Measurements from ENCODE around the gene CCM2L. TPM values are rescaled to one million over a fixed set of nuclear protein-coding genes. Genes with fewer than 3 reads are reported as not detected.

CCM2L gene
- total RNA-seq, 1 experiment from 2014 or later = 0.32 TPM

GRCh38 chr20:32077190-32077589 lies 67.0 kb downstream of the CCM2L start:
- POLR2A ChIA-PET = no interaction called here
- intact Hi-C loops (cut with micrococcal nuclease; ENCODE audit: unreplicated experiment) = no loop called here
- no peak for DNase-seq
- Histone ChIP-seq H3K27me3 (replicated peaks; ENCODE audit: control insufficient read depth, insufficient read depth, low read length) (no peaks in the 10 kb centered on the region), H3K9me3 (no peaks in the 10 kb centered on the region), H3K36me3 (ENCODE audit: control insufficient read depth, insufficient read depth, low read length) (no peaks in the 10 kb centered on the region), H3K4me3 (ENCODE audit: low read depth, low read length) (no peak overlapping the region), H3K4me1 (no peaks in the 10 kb centered on the region)
- Mint-ChIP-seq H3K27ac (ENCODE audit: unreplicated experiment) (no peak overlapping the region), H3K27me3 (ENCODE audit: insufficient read depth, unreplicated experiment) (peaks cover 15% of the 10 kb centered on the region), H3K9me3 (ENCODE audit: unreplicated experiment) (no peaks in the 10 kb centered on the region), H3K36me3 (ENCODE audit: insufficient read depth, unreplicated experiment) (no peaks in the 10 kb centered on the region), H3K4me3 (ENCODE audit: unreplicated experiment) (no peak overlapping the region), H3K4me1 (ENCODE audit: low read depth, unreplicated experiment) (no peaks in the 10 kb centered on the region)
- no TSS peak for BruUV-seq (replicated peaks)
- CTCF ChIA-PET = no interaction called here
- TF ChIP-seq CTCF (IDR thresholded peaks at IDR 0.05; ENCODE audit: insufficient read depth in 1 of 2, low read depth in 1 of 2, low read length in 1 of 2, severe bottlenecking in 1 of 2, unreplicated experiment in 1 of 2) = no peak

- TF ChIP-seq CTCF (IDR thresholded peaks at IDR 0.05; ENCODE audit: insufficient read depth in 1 of 2, low read depth in 1 of 2, low read length in 1 of 2, severe bottlenecking in 1 of 2, unreplicated experiment in 1 of 2) = no peak
- ChIA-PET POLR2A (no interaction called here), CTCF (interaction anchor here (0.6 kb wide), 1 partner anchor 206 kb away, joined by 3 read pairs; no protein-coding TSS in a partner anchor)
These were observed 68.1 kb downstream of the CCM2L start for GRCh38 chr20:32078322-32078721.

GRCh38 chr20:32078791-32079190 lies 68.6 kb downstream of the CCM2L start:
- CTCF ChIA-PET = interaction anchor here (0.6 kb wide), 1 partner anchor 206 kb away, joined by 3 read pairs; no protein-coding TSS in a partner anchor
- peaks cover 2% of the 10 kb centered on the region; the same call in 1 of the 2 replicates for H3K27me3 ChIP-seq (replicated peaks; ENCODE audit: control insufficient read depth, insufficient read depth, low read length)
- H3K27me3 Mint-ChIP-seq (ENCODE audit: insufficient read depth, unreplicated experiment) = peaks cover 22% of the 10 kb centered on the region
- H3K4me3 Mint-ChIP-seq (ENCODE audit: unreplicated experiment) = no peak overlapping the region
- no peak overlapping the region for H3K27ac Mint-ChIP-seq (ENCODE audit: unreplicated experiment)
- no peaks in the 10 kb centered on the region for H3K4me1 ChIP-seq
- H3K4me1 Mint-ChIP-seq (ENCODE audit: low read depth, unreplicated experiment) = no peaks in the 10 kb centered on the region
- no peak for TF ChIP-seq CTCF (IDR thresholded peaks at IDR 0.05; ENCODE audit: insufficient read depth in 1 of 2, low read depth in 1 of 2, low read length in 1 of 2, severe bottlenecking in 1 of 2, unreplicated experiment in 1 of 2)
- intact Hi-C loops (cut with micrococcal nuclease; ENCODE audit: unreplicated experiment) = no loop called here
- no peak overlapping the region for H3K4me3 ChIP-seq (ENCODE audit: low read depth, low read length)
- H3K9me3 ChIP-seq = no peaks in the 10 kb centered on the region
- no peaks in the 10 kb centered on the region for H3K9me3 Mint-ChIP-seq (ENCODE audit: unreplicated experiment)
- no peak for DNase-seq
- H3K36me3 Mint-ChIP-seq (ENCODE audit: insufficient read depth, unreplicated experiment) = no peaks in the 10 kb centered on the region
- POLR2A ChIA-PET = no interaction called here
- H3K36me3 ChIP-seq (ENCODE audit: control insufficient read depth, insufficient read depth, low read length) = no peaks in the 10 kb centered on the region
- BruUV-seq (replicated peaks) = no TSS peak

More at GRCh38 chr20:32078322-32078721, 68.1 kb downstream of the CCM2L start:
- Histone ChIP-seq H3K4me1 (no peaks in the 10 kb centered on the region), H3K27me3 (replicated peaks; ENCODE audit: control insufficient read depth, insufficient read depth, low read length) (peaks cover 2% of the 10 kb centered on the region; the same call in 1 of the 2 replicates), H3K36me3 (ENCODE audit: control insufficient read depth, insufficient read depth, low read length) (no peaks in the 10 kb centered on the region), H3K9me3 (no peaks in the 10 kb centered on the region), H3K4me3 (ENCODE audit: low read depth, low read length) (no peak overlapping the region)
- intact Hi-C loops (cut with micrococcal nuclease; ENCODE audit: unreplicated experiment) = no loop called here
- Mint-ChIP-seq H3K4me1 (ENCODE audit: low read depth, unreplicated experiment) (no peaks in the 10 kb centered on the region), H3K9me3 (ENCODE audit: unreplicated experiment) (no peaks in the 10 kb centered on the region), H3K27ac (ENCODE audit: unreplicated experiment) (no peak overlapping the region), H3K27me3 (ENCODE audit: insufficient read depth, unreplicated experiment) (peaks cover 20% of the 10 kb centered on the region), H3K4me3 (ENCODE audit: unreplicated experiment) (no peak overlapping the region), H3K36me3 (ENCODE audit: insufficient read depth, unreplicated experiment) (no peaks in the 10 kb centered on the region)
- no TSS peak for BruUV-seq (replicated peaks)
- DNase-seq = no peak

Data from Caco-2 (cell line).